GM12873 (cell line): ENCODE results near the gene RWDD1.
A peak's percentile ranks its signal among the peaks of the same experiment; 100 is the strongest.

ENCODE experiments used
- TF ChIP-seq, protein P1 (sequence below): IDR thresholded peaks from 2 replicates; pipeline ENCODE4 v1.5.1; 2012; ENCODE audit warnings: low read depth, mild to moderate bottlenecking, moderate library complexity, low read length, control low read depth; ENCODE audit not compliant: insufficient read depth; ENCODE audit errors: missing control alignments

Gene RWDD1

DNA sequence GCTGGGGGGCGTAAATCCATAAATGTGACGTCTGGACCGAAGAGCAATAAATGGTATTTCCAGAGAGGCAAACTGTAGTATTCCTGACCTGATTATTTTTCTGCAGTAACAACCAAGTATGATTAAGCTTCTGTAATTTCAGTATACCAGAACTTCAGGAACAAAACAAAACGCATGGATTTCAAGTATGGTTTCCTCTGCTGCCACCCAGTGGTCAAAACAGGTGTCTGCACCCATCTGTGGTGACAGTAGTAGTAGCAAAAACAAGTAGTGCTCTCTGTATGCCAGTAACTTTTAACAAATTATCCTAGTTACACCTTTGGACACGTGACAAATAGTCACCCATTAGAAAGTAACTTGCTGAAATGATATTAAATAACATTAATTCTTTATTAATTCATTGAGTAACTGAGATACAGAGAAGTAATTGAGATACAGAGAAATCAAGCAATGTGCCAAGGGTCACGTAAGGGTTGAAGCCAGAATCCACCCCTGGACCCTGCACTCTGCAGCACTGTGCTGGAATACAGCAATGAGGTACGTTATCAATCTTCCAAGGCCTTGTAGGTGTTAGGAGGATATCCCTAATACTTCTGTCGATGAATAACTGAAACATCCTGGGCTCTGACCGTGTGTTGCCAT is 9.8 kb upstream of the RWDD1 start:
- TF ChIP-seq, protein P1, sequence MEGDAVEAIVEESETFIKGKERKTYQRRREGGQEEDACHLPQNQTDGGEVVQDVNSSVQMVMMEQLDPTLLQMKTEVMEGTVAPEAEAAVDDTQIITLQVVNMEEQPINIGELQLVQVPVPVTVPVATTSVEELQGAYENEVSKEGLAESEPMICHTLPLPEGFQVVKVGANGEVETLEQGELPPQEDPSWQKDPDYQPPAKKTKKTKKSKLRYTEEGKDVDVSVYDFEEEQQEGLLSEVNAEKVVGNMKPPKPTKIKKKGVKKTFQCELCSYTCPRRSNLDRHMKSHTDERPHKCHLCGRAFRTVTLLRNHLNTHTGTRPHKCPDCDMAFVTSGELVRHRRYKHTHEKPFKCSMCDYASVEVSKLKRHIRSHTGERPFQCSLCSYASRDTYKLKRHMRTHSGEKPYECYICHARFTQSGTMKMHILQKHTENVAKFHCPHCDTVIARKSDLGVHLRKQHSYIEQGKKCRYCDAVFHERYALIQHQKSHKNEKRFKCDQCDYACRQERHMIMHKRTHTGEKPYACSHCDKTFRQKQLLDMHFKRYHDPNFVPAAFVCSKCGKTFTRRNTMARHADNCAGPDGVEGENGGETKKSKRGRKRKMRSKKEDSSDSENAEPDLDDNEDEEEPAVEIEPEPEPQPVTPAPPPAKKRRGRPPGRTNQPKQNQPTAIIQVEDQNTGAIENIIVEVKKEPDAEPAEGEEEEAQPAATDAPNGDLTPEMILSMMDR = peak; percentile 88

DNA sequence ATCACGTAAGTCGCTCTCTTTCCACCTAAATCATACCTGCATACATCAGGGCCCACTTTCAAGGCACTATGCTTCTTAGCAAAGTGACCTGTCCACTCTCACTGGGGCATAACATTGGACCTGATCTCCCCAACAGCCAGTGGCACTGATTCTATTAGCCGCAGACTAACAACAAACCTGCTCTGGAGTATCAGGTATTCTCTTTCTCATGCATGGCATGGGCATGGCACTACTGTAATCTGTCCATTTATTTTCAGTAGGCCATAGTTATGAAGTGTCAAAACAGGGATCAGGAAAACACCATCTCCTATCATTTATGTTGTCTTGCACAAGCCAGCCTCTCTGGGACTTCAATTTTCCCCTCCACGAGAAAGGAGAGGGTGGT is 9.3 kb upstream of the RWDD1 start:
- TF ChIP-seq, protein P1 = no peak

DNA sequence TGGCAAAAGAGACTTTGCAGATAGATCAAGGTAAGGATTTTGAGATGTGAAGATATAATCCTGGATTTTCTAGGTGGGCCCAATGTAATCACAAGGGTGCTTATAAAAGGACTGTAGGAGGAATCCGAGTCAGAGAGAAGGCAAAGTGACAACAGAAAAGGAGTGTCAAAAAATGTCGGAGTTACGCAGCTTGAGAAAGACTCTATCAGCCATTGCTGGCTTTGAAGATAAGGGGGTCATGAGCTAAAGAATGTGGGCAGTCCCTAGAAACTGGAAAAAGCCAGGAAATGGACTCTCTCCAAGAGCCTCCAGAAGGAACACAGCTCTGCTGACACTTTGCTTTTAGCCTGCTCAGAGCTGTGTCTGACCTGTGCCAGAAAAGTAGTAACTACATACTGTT is 8.7 kb upstream of the RWDD1 start:
- TF ChIP-seq, protein P1 = no peak

DNA sequence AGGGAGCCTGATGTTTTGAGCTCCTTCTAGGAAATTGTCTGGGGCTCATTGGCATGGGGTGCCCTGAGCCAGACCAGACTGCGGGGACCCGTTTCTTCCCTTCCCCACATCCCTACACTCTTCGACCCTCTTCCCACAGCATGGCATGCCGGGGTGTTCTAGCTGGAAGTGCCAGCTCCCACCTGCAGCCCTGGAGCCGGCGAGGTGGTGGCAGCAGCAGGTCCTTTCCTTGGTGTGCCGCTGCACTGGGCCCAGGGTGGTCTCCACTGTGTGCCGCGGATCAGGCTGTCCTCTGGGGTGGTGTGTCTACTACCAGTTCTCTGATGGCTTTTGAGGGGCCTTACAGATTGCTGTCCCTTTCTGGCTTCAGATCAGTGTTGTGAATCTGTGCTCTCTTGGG is 7.5 kb upstream of the RWDD1 start:
- TF ChIP-seq, protein P1 = no peak

DNA sequence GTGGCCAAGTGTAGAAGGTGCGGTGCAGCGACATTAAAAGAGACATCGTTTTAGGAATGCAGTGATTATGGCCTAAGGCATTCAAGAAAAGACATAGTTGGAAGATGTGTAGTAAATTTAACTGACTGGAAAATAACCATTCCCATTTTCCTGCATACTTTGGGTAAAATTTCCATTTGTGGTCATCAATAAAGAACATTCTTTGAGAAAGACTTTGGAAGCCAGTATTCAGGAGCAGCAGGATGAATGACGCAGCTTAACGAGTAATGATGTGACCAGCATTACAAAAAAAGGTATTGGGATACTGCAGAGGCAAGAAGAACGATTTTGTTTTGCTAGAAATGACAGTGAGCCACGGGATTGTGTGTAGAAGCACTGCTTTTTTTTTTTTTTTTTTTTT is 7.0 kb upstream of the RWDD1 start:
- TF ChIP-seq, protein P1 = no peak

DNA sequence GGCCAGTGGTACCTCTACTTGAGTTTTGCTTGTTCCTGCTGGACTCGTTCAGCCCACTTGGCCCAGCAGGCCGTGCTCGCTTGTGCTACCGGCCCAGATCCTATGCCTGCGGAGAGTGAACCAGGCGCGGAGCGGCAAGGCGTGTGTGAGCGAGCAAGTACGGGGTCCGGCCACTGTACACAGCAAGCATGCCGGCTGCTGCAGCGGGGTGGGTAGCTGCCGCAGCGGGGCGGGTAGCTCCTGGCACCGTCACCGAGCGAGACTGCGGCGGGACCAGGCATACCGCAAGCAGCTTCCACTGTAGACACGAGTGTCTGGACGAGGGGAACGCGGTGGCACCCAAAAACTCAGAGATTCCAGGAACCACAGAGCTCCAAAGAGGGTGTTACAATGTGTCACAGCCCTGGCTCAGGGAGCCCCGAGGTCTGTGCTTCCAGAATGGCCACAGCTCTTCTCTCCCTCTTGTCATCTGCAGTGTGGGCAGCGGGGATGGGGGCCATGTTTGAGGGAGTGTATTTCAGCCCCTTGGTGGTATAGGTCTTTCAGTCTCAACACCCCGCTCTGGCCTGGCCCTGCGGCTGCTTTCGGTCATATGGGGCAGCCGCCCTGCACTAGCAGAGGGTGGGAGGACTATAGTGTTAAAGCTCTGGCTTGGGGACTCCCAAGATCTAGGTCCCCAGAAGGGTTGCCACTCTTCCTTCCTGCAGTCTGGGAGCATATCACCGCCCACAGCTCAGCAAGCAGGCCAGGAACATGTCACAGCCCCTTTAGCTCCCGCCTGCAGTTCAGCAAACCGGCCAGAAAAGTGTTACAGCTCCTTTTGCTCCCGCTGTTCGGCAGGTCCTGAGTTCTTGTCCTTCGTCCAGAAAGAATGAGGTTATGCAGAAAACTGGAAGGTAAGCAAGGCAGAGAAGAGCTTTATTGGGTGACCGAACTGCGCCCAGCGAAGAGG is 6.1 kb upstream of the RWDD1 start:
- TF ChIP-seq, protein P1 = no peak

DNA sequence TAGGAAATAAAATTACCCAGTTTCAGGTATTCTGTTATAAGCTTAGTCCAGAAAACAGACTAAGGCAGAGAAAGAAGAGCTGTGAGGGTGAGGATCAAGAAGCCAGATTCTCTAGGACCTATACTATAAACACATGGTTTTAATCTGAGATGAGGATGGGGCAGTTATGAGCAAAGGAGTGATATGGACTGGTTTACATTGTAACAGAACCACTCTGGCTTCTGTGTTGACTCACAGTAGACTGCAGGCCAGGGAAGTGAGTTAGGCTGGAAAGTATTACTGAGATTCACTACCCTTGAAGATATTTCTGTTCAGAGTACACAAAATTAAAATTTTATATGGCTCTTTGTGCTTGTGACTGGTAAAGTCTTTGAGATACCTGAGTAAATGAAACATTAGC is 3.2 kb upstream of the RWDD1 start:
- TF ChIP-seq, protein P1 = no peak
